ENCODE results near the gene KCNQ4.

GRCh38 chr1:40878906-40879305 lies 95.3 kb downstream of the KCNQ4 start:
- TF ChIP-seq EP300 (IDR thresholded peaks at IDR 0.05) (no peak), POLR2A (IDR thresholded peaks at IDR 0.05) (no peak)
- TF ChIP-seq, protein P1, sequence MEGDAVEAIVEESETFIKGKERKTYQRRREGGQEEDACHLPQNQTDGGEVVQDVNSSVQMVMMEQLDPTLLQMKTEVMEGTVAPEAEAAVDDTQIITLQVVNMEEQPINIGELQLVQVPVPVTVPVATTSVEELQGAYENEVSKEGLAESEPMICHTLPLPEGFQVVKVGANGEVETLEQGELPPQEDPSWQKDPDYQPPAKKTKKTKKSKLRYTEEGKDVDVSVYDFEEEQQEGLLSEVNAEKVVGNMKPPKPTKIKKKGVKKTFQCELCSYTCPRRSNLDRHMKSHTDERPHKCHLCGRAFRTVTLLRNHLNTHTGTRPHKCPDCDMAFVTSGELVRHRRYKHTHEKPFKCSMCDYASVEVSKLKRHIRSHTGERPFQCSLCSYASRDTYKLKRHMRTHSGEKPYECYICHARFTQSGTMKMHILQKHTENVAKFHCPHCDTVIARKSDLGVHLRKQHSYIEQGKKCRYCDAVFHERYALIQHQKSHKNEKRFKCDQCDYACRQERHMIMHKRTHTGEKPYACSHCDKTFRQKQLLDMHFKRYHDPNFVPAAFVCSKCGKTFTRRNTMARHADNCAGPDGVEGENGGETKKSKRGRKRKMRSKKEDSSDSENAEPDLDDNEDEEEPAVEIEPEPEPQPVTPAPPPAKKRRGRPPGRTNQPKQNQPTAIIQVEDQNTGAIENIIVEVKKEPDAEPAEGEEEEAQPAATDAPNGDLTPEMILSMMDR (IDR thresholded peaks at IDR 0.05): no peak
